GM15510 (cell line): ENCODE measurements around the gene HECW1.

Experiments
- POLR2A ChIP-seq: IDR thresholded peaks from 3 replicates; pipeline ENCODE4 v1.6.1; 2011; ENCODE audit warnings: borderline replicate concordance; ENCODE audit not compliant: insufficient read length; ENCODE audit errors: extremely low read depth

Gene HECW1

DNA sequence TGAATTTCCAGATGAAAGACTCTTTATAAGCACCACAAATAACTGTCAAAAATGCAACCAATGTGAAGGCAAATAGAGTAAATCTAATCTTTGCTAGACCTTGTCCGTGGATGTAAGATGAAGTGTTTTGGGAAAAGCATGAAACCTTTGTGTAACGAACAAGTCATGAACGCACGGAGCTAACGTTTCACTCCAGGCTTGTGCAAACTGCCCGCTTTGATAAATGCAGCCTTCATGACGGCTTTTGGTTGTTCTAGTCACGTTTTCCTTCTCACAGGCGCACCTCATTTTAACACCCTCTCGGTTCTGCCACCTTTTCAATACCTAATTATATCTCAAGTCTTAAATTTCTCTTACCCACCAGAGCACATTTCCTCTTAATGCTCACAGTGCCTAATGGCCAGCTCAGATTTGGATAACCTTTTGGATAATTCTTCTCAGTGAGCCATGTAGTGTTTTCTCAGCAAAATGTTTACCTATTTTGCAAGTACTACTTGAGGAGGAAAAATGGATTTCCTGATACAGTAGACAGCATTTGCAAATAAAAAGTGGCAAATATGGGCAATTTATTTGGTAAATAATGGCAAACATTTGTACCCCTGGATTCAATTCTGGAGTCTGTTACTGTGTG is 63.2 kb downstream of the HECW1 start:
- no peak for TF ChIP-seq POLR2A

DNA sequence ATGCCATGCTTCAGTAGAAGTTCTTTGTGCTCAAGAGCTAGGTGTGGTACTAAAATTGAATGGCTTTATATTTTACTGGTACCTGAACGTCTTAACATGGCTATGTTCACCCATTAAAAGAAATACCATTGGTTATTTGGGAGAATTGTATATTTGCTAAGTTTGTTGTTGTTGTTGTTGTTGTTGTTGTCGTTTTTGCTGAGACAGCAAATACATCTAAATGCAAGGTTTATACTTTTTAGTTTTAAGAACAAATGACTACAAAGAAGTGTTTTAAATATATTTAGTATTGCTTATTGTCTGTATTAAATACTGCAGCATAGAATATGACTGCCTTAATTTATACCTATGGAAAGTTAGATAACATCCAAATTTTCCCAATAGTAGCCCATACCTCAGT is 66.9 kb downstream of the HECW1 start:
- TF ChIP-seq POLR2A = no peak

GRCh38 chr7:43192806-43193460 is 80.5 kb downstream of the HECW1 start:
- TF ChIP-seq POLR2A = no peak

DNA sequence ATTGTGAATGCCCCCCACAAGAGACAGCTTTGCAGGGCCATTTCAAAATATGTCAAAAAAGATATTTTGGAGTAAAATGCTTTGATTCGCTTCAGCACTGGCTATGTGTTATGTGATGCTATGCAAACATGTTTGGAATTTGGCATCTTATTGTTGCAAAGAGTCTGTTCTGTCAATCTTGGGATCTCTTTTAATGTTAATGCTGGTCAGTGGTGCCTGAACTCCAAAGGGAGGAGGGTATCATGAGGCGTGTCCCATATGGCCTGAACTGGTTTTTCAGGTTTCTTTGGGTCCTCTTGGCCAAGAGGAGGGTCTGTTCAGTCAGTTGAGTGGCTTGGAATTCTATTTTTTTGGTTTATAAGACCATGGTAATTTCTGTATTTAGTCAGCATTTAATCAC is 81.4 kb downstream of the HECW1 start:
- TF ChIP-seq POLR2A = no peak

DNA sequence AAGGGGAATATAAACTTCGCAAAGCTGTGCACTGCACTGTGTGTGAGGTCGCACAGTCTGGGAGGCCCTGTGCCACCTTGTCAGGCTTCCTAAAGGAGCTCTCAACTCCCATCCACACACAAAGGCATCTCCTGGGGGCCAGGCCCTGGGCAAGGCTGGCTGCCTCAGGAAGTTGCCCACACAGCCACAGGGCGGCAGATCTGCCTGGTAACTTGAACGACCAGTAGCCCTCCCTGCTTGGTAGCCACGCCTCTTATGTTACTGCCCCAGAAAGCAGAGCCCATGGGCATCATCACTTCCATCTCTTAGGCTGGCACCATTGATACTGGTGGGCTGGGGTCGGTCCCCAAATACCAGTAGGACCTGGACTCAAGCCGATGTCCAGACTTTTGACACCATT is 82.8 kb downstream of the HECW1 start:
- TF ChIP-seq POLR2A = no peak

GRCh38 chr7:43195768-43196167 is 83.3 kb downstream of the HECW1 start:
- TF ChIP-seq POLR2A = no peak

DNA sequence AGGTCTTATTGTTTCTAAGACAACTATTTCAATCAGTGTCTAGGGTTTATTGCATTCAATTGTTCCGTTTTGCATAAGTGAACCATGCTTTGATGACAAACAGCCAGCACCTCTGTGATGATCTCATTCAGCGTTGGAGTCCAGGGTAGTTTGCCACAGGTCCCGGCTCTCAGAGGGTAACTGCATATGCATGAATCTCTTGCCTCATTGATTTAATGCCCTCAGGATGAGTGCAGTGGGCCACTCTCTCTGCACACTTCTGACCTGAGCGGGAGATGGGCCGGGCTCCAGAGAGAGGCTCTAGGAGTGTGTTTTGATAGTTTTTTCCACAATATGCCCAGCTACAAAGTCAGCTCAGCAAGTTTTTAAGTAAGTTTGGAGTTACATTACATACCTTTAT is 83.9 kb downstream of the HECW1 start:
- TF ChIP-seq POLR2A = no peak

GRCh38 chr7:43198016-43198415 is 85.6 kb downstream of the HECW1 start:
- TF ChIP-seq POLR2A = no peak

GRCh38 chr7:43198599-43199090 is 86.2 kb downstream of the HECW1 start:
- no peak for TF ChIP-seq POLR2A

DNA sequence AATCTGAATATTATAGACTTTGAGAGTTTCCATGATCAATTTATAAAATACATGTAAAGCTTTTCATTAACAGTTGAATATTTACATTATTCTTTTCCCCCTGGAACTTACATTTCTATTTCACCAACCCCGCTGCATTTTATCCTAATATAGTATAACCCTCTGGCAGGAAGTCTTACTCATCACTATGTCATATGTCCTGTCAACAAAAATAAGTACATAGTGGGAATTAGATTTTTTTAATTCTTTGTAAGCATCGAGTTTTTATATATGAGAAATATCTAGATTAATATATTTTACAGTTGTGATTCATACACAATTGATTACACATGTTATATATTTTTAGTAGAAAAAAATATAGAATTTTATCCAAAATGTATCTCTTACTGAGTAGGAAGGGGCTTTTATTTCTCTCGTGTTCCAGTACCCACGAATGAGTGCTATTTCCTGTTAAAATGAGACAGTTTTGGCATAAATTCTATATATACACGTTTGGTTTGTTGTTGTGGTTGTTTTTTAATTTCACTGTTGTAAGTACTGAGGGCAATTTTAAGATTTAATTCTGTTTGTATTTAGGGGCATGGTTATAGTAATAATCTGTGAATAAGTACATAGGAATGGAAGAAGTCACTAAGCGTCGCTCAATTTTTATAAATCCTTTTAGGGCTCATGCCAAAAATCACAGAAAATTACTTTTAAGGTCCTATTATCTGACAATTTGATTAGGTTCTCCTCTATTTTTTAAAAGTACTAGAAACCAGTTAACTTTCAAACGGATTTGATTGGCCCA is 87.1 kb downstream of the HECW1 start:
- no peak for TF ChIP-seq POLR2A

GRCh38 chr7:43201912-43202311 is 89.5 kb downstream of the HECW1 start:
- TF ChIP-seq POLR2A = no peak

- TF ChIP-seq POLR2A = no peak
These were observed 91.6 kb downstream of the HECW1 start for GRCh38 chr7:43204081-43204480.

DNA sequence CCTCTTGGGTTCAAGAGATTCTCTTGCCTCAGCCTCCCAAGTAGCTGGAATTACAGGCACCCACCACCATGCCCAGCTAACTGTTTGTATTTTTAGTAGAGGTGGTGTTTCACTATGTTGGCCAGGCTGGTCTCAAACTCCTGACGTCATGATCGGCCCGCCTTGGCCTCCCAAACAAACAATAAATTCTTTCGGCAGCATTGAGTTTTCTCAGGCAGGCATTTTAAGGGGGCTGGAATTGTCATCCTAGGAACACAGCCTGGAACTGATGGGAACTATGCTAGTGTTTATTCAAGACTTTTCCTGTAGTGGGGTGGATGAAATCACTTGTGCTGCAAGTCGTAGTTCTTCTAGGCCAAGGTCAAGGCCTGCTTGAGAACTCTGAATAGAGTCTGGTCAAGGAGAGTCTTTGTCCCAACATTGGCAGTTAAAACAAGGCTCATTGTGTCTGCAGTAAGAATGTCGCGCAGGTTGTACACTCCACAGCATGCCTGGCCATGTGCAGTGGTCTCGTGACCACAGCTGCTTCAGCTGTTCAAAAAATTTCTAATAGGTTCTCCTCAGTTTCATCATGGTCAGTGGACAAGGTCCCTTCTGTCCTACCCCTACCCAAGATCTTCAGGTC is 92.8 kb downstream of the HECW1 start:
- no peak for TF ChIP-seq POLR2A

DNA sequence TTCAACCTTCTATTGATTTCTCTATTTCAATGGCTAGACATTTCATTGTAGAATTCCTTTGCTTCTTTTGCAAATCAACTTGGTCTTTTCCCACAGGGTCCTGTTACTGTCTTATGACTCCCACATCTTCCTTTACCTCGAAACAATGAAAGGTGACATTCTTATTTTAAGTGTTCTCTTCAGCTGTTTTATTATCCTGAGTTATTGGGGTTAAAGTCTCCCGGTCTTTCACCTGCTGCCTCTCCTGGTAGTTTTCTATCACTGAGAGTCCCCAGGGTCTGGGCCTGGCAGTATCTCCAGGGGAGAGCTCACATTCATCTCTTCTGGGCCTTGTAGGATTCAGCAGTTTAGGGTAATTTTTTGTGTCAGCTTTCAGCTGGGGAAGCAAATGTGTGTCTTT is 95.8 kb downstream of the HECW1 start:
- TF ChIP-seq POLR2A = no peak

DNA sequence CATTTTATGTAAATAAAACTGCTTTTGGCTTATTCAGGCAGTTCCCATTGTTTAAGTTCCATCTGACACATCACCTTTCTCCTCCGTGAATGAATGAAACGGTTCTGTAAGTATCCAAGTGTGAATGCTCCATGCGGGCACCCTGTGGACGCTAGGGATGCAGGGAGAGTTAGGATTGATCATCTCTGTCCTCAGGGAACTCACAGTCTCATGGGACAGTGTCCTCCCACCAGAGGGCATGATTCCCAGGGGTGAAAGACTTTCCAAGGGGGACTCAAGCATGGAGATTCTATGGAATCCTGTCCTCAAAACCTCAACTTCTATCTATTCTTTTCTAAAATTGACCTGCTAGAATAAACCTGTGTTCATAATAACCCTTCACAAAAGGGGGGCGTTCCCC is 98.8 kb downstream of the HECW1 start:
- TF ChIP-seq POLR2A = no peak
